GM23338 (cell line): ENCODE data around the gene MLLT3. TPM values are rescaled to one million over a fixed set of nuclear protein-coding genes. Genes with fewer than 3 reads are reported as not detected.

Experiments used
- ATAC-seq: fragments of 200-7000 bp; cut with Tn5 transposase; 3 replicates; pipeline ENCODE4 v1.9.1; 2020
- DNase-seq: peaks from one replicate; pipeline ENCODE4 v3.0.0-alpha.2; 2015; ENCODE audit warnings: low spot score
- H2AFZ ChIP-seq: fragments of 200-600 bp; sonication (generic); 2 replicates; pipeline ENCODE4 v1.8.0; 2016; ENCODE audit warnings: antibody characterized with exemption, mild to moderate bottlenecking, moderate library complexity
- H3F3A ChIP-seq: fragments of 200-600 bp; sonication (generic); replicated peaks from 2 replicates; pipeline ENCODE4 v1.8.0; 2017; ENCODE audit warnings: antibody characterized with exemption, mixed run types, low read depth
- H3K27ac ChIP-seq: fragments of 200-600 bp; sonication (generic); 2 replicates; pipeline ENCODE4 v1.6.1; 2016; ENCODE audit warnings: low read depth
- H3K27me3 ChIP-seq: fragments of 200-600 bp; sonication (generic); 2 replicates; pipeline ENCODE4 v1.8.0; 2016; ENCODE audit warnings: mild to moderate bottlenecking, mixed run types, moderate library complexity; ENCODE audit not compliant: insufficient read depth
- H3K36me3 ChIP-seq: fragments of 200-600 bp; sonication (generic); 2 replicates; pipeline ENCODE4 v1.8.0; 2016; ENCODE audit warnings: mild to moderate bottlenecking; ENCODE audit not compliant: insufficient read depth
- H3K4me1 ChIP-seq: fragments of 200-600 bp; sonication (generic); 2 replicates; pipeline ENCODE4 v1.8.0; 2016; ENCODE audit warnings: mild to moderate bottlenecking, moderate library complexity; ENCODE audit not compliant: insufficient read depth
- H3K4me2 ChIP-seq: fragments of 200-600 bp; sonication (generic); 2 replicates; pipeline ENCODE4 v1.7.1; 2017; ENCODE audit warnings: mixed run types
- H3K4me3 ChIP-seq: fragments of 200-600 bp; sonication (generic); 2 replicates; pipeline ENCODE4 v1.6.1; 2016; ENCODE audit warnings: mixed run types
- H3K79me2 ChIP-seq: fragments of 200-600 bp; sonication (generic); replicated peaks from 2 replicates; pipeline ENCODE4 v1.8.0; 2017; ENCODE audit warnings: mild to moderate bottlenecking; ENCODE audit not compliant: insufficient read depth
- H3K9me2 ChIP-seq: fragments of 200-600 bp; sonication (generic); 2 replicates; pipeline ENCODE4 v1.8.0; 2017; ENCODE audit not compliant: insufficient read depth
- H4K20me1 ChIP-seq: fragments of 200-600 bp; sonication (generic); replicated peaks from 2 replicates; pipeline ENCODE4 v1.8.0; 2017; ENCODE audit warnings: mild to moderate bottlenecking; ENCODE audit not compliant: insufficient read depth
- H3K27ac Mint-ChIP-seq: 2 replicates; pipeline ENCODE4 v1.8.0; 2020; ENCODE audit warnings: inconsistent platforms, mild to moderate bottlenecking, moderate library complexity, mixed read lengths
- H3K27me3 Mint-ChIP-seq: 3 replicates; pipeline ENCODE4 v1.8.0; 2022; ENCODE audit warnings: low read depth, mild to moderate bottlenecking, moderate library complexity, mixed read lengths, inconsistent platforms; ENCODE audit not compliant: insufficient read depth, poor library complexity
- H3K36me3 Mint-ChIP-seq: 3 replicates; pipeline ENCODE4 v1.8.0; 2021; ENCODE audit warnings: low read depth, mild to moderate bottlenecking, inconsistent platforms, moderate library complexity, mixed read lengths
- H3K4me1 Mint-ChIP-seq: 3 replicates; pipeline ENCODE4 v1.8.0; 2020; ENCODE audit warnings: mild to moderate bottlenecking, inconsistent platforms, mixed read lengths
- H3K4me3 Mint-ChIP-seq: 3 replicates; pipeline ENCODE4 v1.8.0; 2021; ENCODE audit warnings: moderate library complexity, mild to moderate bottlenecking, inconsistent platforms, mixed read lengths
- H3K9me3 Mint-ChIP-seq: 3 replicates; pipeline ENCODE4 v1.8.0; 2020; ENCODE audit warnings: moderate library complexity, mild to moderate bottlenecking, inconsistent platforms, mixed read lengths
- EZH2 ChIP-seq: fragments of 200-600 bp; sonication (generic); IDR thresholded peaks from one replicate; pipeline ENCODE4 v1.8.0; 2017; ENCODE audit warnings: antibody characterized with exemption, mild to moderate bottlenecking, low read depth; ENCODE audit not compliant: unreplicated experiment
- NANOG ChIP-seq: IDR thresholded peaks from 2 replicates; pipeline ENCODE4 v1.6.1; 2016; ENCODE audit warnings: antibody characterized with exemption, borderline replicate concordance
- REST ChIP-seq: IDR thresholded peaks from one replicate; pipeline ENCODE4 v1.6.1; 2018; ENCODE audit warnings: antibody characterized with exemption; ENCODE audit not compliant: unreplicated experiment
- ZNF114 ChIP-seq: fragments of 250-450 bp; sonication (Bioruptor Pico); IDR thresholded peaks from 2 replicates; pipeline ENCODE4 v1.5.0; 2020; ENCODE audit warnings: mild to moderate bottlenecking, moderate library complexity
- ZNF462 ChIP-seq: fragments of 250-450 bp; sonication (Bioruptor Pico); IDR thresholded peaks from 2 replicates; pipeline ENCODE4 v1.5.0; 2020; ENCODE audit warnings: mild to moderate bottlenecking, moderate library complexity
- polyA plus RNA-seq: library from polyadenylated mRNA; unstranded; fragments of >200 nt; fragmentation: Nextera tagmentation; extraction: Ambion mirVana; gene quantifications from 2 replicates; pipeline ENCODE4 v1.2.1, GENCODE V29; 2016
- total RNA-seq: library from RNA; depleted of rRNA; stranded (reverse); fragments of >200 nt; shearing (Covaris generic); gene quantifications from 2 replicates; pipeline ENCODE4 v1.2.3, GENCODE V29; 2014
- TF ChIP-seq, protein P1 (sequence below), 2 experiments: fragments of 200-600 bp in 1 of 2; sonication (generic) in 1 of 2; conservative IDR thresholded peaks; 2 replicates each; pipeline versions ENCODE4 v1.5.1 to v1.6.1; 2016 to 2017; ENCODE audit warnings: antibody characterized with exemption in 2 of 2, low read depth in 2 of 2, mild to moderate bottlenecking in 2 of 2, moderate library complexity in 1 of 2
- TF ChIP-seq, protein P2 (sequence below): IDR thresholded peaks from 2 replicates; pipeline ENCODE4 v1.6.1; 2016; ENCODE audit warnings: antibody characterized with exemption

Gene MLLT3
- total and polyA plus RNA-seq, 2 experiments from 2014 or later: 7.5 to 9.5 TPM

DNA sequence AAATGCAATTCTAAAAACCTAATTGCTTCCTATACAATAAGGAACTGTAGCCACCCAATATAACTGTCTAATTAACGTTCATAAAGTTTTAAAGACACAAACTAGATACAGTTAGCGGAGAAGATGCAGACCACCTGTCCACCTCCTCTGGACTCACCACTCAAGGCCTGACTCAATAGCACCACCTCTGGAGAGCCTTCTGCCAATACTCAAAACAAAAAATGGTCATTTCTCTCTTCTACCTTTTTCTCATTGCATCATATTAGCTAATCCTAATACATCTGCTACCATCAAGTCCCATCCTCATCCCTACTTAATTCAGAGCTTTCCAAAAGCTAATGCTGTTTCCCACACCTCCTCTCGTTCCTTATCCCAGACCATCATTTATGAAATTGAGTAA lies 159.9 kb downstream of the MLLT3 start:
- no peak overlapping the region for H3K4me2 ChIP-seq
- H3K4me3 ChIP-seq: no peak overlapping the region
- peak; percentile 53 for DNase-seq
- H3K79me2 ChIP-seq: no peaks in the 10 kb centered on the region
- H4K20me1 ChIP-seq: no peaks in the 10 kb centered on the region
- no peaks in the 10 kb centered on the region for H3K9me2 ChIP-seq
- peak overlapping the region; percentile 49 for H3K27ac Mint-ChIP-seq
- no peak for TF ChIP-seq ZNF114 (CRISPR knock-in tag)
- TF ChIP-seq, protein P1, sequence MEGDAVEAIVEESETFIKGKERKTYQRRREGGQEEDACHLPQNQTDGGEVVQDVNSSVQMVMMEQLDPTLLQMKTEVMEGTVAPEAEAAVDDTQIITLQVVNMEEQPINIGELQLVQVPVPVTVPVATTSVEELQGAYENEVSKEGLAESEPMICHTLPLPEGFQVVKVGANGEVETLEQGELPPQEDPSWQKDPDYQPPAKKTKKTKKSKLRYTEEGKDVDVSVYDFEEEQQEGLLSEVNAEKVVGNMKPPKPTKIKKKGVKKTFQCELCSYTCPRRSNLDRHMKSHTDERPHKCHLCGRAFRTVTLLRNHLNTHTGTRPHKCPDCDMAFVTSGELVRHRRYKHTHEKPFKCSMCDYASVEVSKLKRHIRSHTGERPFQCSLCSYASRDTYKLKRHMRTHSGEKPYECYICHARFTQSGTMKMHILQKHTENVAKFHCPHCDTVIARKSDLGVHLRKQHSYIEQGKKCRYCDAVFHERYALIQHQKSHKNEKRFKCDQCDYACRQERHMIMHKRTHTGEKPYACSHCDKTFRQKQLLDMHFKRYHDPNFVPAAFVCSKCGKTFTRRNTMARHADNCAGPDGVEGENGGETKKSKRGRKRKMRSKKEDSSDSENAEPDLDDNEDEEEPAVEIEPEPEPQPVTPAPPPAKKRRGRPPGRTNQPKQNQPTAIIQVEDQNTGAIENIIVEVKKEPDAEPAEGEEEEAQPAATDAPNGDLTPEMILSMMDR (conservative IDR thresholded peaks at IDR 0.05; ENCODE audit: low read depth in 2 of 2): peak; percentile 68 to 69
- TF ChIP-seq, protein P2, sequence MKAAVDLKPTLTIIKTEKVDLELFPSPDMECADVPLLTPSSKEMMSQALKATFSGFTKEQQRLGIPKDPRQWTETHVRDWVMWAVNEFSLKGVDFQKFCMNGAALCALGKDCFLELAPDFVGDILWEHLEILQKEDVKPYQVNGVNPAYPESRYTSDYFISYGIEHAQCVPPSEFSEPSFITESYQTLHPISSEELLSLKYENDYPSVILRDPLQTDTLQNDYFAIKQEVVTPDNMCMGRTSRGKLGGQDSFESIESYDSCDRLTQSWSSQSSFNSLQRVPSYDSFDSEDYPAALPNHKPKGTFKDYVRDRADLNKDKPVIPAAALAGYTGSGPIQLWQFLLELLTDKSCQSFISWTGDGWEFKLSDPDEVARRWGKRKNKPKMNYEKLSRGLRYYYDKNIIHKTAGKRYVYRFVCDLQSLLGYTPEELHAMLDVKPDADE: no peak
- no peak for TF ChIP-seq NANOG
- no peak for TF ChIP-seq ZNF462 (CRISPR knock-in tag)
- TF ChIP-seq REST: no peak
- no peak for TF ChIP-seq EZH2
- H3K4me1 Mint-ChIP-seq: peaks cover 4% of the 10 kb centered on the region; the same call in 2 of the 3 replicates
- no peaks in the 10 kb centered on the region for H3K27me3 ChIP-seq
- no peaks in the 10 kb centered on the region for H3F3A ChIP-seq
- no peaks in the 10 kb centered on the region for H3K4me1 ChIP-seq
- no peaks in the 10 kb centered on the region for H3K9me3 Mint-ChIP-seq
- no peak overlapping the region for H3K4me3 Mint-ChIP-seq
- no peak overlapping the region for H2AFZ ChIP-seq
- ATAC-seq: peak; percentile 49
- H3K36me3 Mint-ChIP-seq: no peaks in the 10 kb centered on the region
- no peak overlapping the region for H3K27ac ChIP-seq
- H3K27me3 Mint-ChIP-seq: no peaks in the 10 kb centered on the region
- no peaks in the 10 kb centered on the region for H3K36me3 ChIP-seq
